GM12891 (cell line): ENCODE data around the gene MAN1A2.

Source experiments
- PAX5 ChIP-seq: IDR thresholded peaks from 2 replicates; pipeline ENCODE4 v1.6.1; 2011; ENCODE audit warnings: low read length, moderate library complexity, mild to moderate bottlenecking; ENCODE audit not compliant: insufficient read depth, severe bottlenecking
- POLR2A ChIP-seq: IDR thresholded peaks from 2 replicates; pipeline ENCODE4 v1.6.1; 2011; ENCODE audit warnings: low read depth, low read length, control low read depth
- POLR2AphosphoS5 ChIP-seq: IDR thresholded peaks from 2 replicates; pipeline ENCODE4 v1.6.1; 2011; ENCODE audit warnings: low read depth, low read length, control low read depth
- SPI1 ChIP-seq: IDR thresholded peaks from 2 replicates; pipeline ENCODE4 v1.6.1; 2011; ENCODE audit warnings: low read depth, low read length, control low read depth
- TAF1 ChIP-seq: IDR thresholded peaks from 2 replicates; pipeline ENCODE4 v1.6.1; 2011; ENCODE audit warnings: low read depth, low read length, control low read depth

GRCh38 chr1:117499071-117499470 lies 131.8 kb downstream of the MAN1A2 start:
- no peak for TF ChIP-seq POLR2AphosphoS5
- no peak for TF ChIP-seq POLR2A
- TF ChIP-seq TAF1: no peak
- TF ChIP-seq PAX5: no peak
- TF ChIP-seq SPI1: no peak
